ENCODE results near the gene PPP1R3G. TPM values are rescaled to one million over a fixed set of nuclear protein-coding genes. Genes with fewer than 3 reads are reported as not detected.

Gene PPP1R3G
- total and polyA plus RNA-seq, 12 donors = 1.2 to 17.1 (median 8.4) TPM

GRCh38 chr6:5087389-5087788, 2.2 kb downstream of the PPP1R3G start:
- TF ChIP-seq, protein P1, sequence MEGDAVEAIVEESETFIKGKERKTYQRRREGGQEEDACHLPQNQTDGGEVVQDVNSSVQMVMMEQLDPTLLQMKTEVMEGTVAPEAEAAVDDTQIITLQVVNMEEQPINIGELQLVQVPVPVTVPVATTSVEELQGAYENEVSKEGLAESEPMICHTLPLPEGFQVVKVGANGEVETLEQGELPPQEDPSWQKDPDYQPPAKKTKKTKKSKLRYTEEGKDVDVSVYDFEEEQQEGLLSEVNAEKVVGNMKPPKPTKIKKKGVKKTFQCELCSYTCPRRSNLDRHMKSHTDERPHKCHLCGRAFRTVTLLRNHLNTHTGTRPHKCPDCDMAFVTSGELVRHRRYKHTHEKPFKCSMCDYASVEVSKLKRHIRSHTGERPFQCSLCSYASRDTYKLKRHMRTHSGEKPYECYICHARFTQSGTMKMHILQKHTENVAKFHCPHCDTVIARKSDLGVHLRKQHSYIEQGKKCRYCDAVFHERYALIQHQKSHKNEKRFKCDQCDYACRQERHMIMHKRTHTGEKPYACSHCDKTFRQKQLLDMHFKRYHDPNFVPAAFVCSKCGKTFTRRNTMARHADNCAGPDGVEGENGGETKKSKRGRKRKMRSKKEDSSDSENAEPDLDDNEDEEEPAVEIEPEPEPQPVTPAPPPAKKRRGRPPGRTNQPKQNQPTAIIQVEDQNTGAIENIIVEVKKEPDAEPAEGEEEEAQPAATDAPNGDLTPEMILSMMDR (IDR thresholded peaks at IDR 0.05) = no peak
- no peak for TF ChIP-seq POLR2A (IDR thresholded peaks at IDR 0.05)
- 73 to 94% (median 82%) methylated on average over 14 to 19 of the region's 19 CpGs for WGBS, 4 donors
- Histone ChIP-seq H3K27ac (no peak overlapping the region), H3K4me1 (replicated peaks in 1 of 2) (peaks cover 13 to 34% of the 10 kb centered on the region in 2 donors), H3K27me3 (no peaks in the 10 kb centered on the region), H3K9me3 (replicated peaks in 1 of 3) (no peaks in the 10 kb centered on the region), H3K4me3 (no peak overlapping the region), H3K36me3 (replicated peaks in 1 of 2) (no peaks in the 10 kb centered on the region)
- peak in 4 of 7 donors; percentile 46 to 53 (median 48) for DNase-seq
- intact Hi-C loops (cut with DNase I) = no loop called here

GRCh38 chr6:5088780-5089179, 3.6 kb downstream of the PPP1R3G start:
- no peaks in the 10 kb centered on the region for H3K27me3 ChIP-seq
- H3K27ac ChIP-seq = no peak overlapping the region
- no peak overlapping the region for H3K4me3 ChIP-seq
- H3K36me3 ChIP-seq (replicated peaks in 1 of 2) = no peaks in the 10 kb centered on the region
- no peaks in the 10 kb centered on the region for H3K9me3 ChIP-seq (replicated peaks in 1 of 3)
- TF ChIP-seq, protein P1 (IDR thresholded peaks at IDR 0.05) = no peak
- TF ChIP-seq POLR2A (IDR thresholded peaks at IDR 0.05) = no peak
- DNase-seq = no peak
- 65 to 90% (median 83%) methylated on average over 3 of the region's 3 CpGs for WGBS, 4 donors
- intact Hi-C loops (cut with DNase I) = no loop called here
- H3K4me1 ChIP-seq (replicated peaks in 1 of 2) = peaks cover 7 to 21% of the 10 kb centered on the region in 2 donors

DNA sequence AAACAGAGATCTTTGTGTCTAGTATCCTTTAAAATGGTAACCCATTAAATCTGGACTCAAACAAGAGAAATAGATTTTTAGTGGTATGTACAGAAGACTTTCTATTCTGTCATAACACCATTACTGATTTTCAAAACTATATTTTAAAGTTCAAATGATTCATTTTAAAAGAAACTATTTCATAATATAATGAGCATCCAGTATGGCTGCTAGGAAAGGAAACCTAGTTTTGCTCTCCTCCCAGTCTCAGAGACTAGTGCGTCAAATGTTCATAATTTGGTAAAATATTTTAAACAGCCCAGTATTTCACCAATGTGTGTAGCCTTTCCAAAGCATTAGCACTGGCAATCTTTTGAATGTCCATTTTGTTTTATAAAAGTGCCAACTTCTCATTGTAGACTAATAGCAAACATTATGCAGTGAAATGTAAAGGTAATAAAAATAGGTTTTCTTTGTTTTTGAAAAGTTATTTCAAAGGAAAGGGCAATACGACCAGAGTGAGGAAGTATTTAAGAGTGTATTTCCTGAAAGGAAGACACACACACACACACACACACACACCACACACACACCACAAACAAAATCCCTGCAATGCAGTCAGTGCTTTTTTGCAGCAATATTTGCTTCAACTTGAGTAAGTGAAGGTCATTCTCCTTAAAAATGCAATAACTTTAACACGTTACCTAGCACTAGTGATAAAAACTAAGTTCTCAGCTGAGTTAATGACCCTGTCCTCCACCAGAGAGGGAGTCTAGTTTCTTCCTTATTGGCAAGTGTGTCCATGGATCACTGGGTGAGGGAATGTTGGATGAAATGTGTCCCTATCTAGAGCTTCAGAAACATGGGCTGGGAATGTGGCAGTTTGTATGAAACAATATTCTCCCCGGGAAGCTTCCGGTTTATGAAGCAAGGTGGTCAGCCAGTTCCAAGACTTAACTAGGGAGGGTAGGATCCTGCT, 4.6 kb downstream of the PPP1R3G start:
- no peaks in the 10 kb centered on the region for H3K9me3 ChIP-seq (replicated peaks in 1 of 3)
- no peaks in the 10 kb centered on the region for H3K27me3 ChIP-seq
- whole genome bisulfite sequencing, 4 donors = 70 to 79% (median 73%) methylated on average over 3 to 5 of the region's 5 CpGs
- H3K27ac ChIP-seq = no peak overlapping the region
- H3K4me3 ChIP-seq = no peak overlapping the region
- no peaks in the 10 kb centered on the region for H3K36me3 ChIP-seq (replicated peaks in 1 of 2)
- DNase-seq = no peak
- intact Hi-C loops (cut with DNase I) = no loop called here
- no peak for TF ChIP-seq POLR2A (IDR thresholded peaks at IDR 0.05)
- TF ChIP-seq, protein P1 (IDR thresholded peaks at IDR 0.05) = no peak
- peaks cover 7 to 17% of the 10 kb centered on the region in 2 donors for H3K4me1 ChIP-seq (replicated peaks in 1 of 2)

DNA sequence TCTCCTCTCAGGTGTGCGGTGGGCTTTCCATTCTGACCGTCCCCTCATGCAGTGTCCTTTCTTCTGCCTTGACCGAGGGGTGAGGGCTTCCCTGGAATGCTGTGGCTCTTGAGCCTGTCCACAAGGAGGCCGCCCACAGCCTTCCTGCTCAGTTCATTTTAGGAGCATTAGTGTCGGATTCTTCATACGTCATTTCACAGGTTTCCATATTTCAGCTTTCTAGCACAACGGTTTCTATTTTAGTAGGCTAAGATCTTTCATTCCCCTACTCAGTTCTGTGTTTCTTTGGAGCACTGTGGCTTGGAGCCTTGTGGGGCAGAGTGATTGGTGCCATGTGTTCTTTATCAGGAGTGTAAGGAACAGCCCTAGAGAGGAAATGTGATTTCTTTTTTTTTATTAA, 5.5 kb downstream of the PPP1R3G start:
- DNase-seq = peak in 1 of 7 donors; percentile 33
- intact Hi-C loops (cut with DNase I) = no loop called here
- Histone ChIP-seq H3K27ac (no peak overlapping the region), H3K9me3 (replicated peaks in 1 of 3) (no peaks in the 10 kb centered on the region), H3K4me3 (no peak overlapping the region), H3K27me3 (no peaks in the 10 kb centered on the region), H3K36me3 (replicated peaks in 1 of 2) (no peaks in the 10 kb centered on the region), H3K4me1 (replicated peaks in 1 of 2) (peaks cover 7 to 17% of the 10 kb centered on the region in 2 donors)
- 85 to 94% (median 87%) methylated on average over 7 of the region's 7 CpGs for WGBS, 4 donors
- no peak for TF ChIP-seq POLR2A (IDR thresholded peaks at IDR 0.05)
- TF ChIP-seq, protein P1 (IDR thresholded peaks at IDR 0.05) = no peak

All from adrenal gland (tissue), 12 donors.